GM18951 (cell line): ENCODE measurements around the gene PDZRN4.
"Not testable (repeated sequence)": the region's sequence is repeated elsewhere in the genome, so short reads cannot be mapped to it uniquely, and the experiment has no call there.

Source experiments
- POLR2A ChIP-seq: IDR thresholded peaks from 4 replicates; pipeline ENCODE4 v1.6.1; 2011; ENCODE audit warnings: mild to moderate bottlenecking; ENCODE audit not compliant: insufficient read length, insufficient read depth; ENCODE audit errors: extremely low read depth
- in situ Hi-C: fragments of 300-500 bp; cut with MboI; formaldehyde crosslinking; loops from one replicate; pipeline ENCODE4 v1.12.0; 2022; ENCODE audit warnings: low sequenced_read_pairs, mixed read lengths, inconsistent platforms; ENCODE audit not compliant: unreplicated experiment

PDZRN4 gene

DNA sequence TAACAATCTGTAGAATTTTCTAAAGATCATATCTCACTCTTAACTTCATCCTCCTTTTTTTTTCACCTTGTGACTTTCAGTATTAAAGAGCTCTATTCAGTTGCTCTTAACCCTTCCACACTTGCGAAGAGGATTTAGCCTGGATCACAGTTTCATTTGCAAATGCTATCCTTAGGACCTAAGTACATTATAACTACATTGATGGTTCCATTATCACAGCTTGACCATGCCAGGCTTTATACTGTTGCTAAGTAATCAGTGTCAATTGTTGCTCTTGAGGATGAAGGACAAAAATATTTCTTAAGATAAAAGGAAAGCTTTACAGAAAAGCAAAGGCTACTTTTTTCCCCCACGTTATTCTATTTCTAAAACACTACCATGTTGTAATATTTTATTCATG is 122.2 kb downstream of the PDZRN4 start:
- TF ChIP-seq POLR2A = no peak
- in situ Hi-C loops = no loop called here

DNA sequence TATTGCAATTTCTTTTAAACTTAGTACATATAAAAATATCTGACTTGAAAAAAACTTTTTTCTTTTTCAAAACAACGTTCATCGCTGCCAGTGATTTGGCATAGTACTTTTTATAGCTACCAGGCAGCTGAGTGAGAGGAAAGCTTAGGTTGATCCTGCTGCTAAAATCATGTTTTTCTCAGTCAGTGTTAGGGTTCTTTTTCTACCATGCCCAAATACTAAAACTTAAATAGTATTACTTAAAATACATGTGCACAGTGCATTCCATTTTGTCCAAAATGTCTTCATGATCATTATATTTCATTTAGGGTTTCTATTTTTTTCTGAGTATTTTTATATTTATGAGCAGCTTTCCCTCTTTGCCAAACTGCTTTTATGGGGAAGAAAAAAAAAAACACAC is 123.8 kb downstream of the PDZRN4 start:
- in situ Hi-C loops = no loop called here
- TF ChIP-seq POLR2A = no peak

DNA sequence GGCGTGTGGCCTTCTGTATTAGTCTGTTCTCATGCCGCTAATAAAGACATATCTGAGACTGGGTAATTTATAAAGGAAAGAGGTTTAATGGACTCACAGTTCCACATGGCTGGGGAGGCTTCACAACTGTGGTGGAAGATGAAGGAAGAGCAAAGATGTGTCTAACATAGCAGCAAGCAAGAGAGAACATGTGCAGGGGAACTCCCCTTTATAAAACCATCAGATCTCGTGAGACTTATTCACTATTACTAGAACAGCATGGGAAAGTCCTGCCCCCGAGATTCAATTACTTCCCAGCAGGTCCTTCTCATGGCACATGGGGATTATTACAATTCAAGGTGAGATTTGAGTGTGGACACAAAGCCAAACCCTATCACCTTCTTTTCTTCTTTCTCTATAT is 124.3 kb downstream of the PDZRN4 start:
- in situ Hi-C loops = not testable (repeated sequence)

DNA sequence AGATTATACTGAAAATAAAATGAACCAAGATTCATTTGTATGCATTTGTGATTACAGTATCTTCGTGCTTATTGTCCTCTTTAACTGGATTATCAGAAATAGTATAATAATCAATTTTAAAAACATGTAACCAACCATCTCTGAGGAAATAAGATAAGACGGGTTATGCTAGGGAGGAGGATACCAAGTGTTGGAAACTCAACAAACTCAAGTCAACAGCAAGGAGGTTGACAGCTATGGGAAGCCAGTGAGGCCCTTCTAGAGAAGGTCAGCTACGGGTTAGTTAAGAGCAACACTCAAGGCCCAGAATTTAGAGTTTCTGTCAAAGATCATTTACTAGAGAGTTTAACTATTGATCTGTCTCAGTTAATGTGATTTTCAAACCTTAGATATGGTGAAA is 137.2 kb downstream of the PDZRN4 start:
- in situ Hi-C loops = no loop called here
- no peak for TF ChIP-seq POLR2A

DNA sequence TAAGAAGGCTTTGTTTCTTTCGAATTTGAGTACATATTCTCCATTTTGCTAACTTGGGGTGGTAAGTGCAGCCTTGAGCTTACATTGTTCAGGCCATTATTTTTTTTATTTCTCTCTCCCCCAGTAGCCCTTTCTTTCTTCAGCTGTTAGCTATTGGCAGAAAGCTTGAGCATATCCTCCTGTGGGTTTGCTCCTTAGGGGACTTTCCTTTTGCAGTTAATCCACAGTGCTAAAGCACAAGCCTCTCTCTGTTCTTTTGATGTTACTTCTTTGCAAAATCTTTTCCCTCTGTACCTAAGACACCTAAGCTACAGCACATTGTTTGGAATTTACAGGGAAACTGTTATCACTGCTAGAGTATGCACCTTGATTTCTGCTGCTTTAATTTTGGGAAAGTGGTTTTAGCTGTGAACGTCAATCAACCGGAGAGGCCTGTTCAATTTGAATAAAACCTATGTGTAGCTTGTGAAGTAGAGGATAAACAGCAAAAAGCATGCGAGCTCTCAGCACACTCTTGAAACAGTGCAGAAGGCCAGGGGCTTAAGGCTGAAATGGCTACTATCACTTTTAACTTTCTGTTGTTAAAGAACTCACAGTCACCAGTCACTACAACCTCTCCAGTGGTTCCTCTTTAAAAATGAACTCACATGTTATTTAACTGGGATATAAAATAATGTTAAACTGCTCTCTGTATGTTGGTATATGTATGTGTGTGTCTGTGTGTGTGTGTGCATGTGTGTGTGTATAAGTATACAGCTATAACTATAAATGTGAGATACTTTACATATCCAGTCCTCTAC is 139.2 kb downstream of the PDZRN4 start:
- no peak for TF ChIP-seq POLR2A
- in situ Hi-C loops = no loop called here

DNA sequence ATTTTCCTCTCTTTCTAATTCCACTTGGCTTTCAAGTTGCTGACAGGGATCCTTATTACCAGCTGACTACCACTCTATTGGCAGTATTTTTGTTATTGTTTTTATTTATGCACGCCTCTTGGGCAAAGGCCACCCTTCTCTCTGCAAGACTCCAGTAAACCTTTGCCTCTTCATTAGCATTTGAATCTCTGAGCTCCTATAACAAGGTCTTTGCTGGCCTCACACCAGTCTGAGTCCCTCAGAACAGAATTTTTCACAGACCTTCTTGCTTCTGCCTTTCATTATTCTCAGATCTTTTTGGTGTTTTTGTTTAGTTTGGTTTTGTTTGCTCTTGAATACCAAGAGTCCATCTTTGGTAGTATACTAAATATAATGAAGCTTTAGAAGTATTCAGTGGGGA is 145.9 kb downstream of the PDZRN4 start:
- in situ Hi-C loops = no loop called here
- TF ChIP-seq POLR2A = no peak

DNA sequence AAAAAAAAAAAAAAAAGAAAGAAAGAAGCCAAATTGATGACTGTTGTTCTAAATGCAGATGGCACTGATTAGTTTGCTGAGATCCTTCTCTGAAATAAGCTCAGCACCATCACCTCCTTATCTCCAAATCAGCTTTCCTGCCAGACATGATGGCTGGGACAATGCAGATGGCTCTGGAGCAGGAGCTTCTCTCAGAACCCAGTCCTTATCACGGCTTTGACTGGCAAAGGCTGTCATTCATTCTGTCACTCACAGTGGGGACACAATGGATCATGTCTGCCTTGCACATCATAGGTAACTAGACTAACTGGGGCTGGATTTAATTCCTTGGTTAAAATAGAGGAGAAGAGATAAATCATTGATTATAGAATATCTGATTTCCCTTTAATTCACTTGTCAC is 146.3 kb downstream of the PDZRN4 start:
- in situ Hi-C loops = no loop called here
- no peak for TF ChIP-seq POLR2A

DNA sequence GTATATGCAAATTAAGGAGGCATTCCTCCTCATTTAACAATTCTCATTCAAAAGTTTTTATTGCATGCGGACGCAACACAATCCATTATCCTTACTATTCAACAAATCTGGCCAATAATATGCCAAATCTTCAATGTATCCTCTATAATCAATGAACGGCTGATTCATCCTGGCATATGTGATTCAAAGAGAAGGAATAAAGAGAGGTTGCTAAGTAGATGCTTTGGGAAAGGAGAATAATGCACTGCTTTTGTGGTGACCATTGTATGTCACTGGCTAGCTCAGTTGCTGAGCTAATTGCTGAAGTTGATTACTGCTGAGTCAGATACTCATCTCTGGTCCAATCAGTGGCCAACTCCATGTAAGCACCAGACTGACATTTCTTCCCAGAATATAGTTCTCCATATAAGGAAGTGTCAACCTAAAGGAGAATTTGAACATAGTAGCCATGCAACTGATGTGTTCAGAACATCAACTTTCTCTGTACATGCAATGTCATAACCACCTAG is 148.0 kb downstream of the PDZRN4 start:
- no peak for TF ChIP-seq POLR2A
- in situ Hi-C loops = no loop called here

DNA sequence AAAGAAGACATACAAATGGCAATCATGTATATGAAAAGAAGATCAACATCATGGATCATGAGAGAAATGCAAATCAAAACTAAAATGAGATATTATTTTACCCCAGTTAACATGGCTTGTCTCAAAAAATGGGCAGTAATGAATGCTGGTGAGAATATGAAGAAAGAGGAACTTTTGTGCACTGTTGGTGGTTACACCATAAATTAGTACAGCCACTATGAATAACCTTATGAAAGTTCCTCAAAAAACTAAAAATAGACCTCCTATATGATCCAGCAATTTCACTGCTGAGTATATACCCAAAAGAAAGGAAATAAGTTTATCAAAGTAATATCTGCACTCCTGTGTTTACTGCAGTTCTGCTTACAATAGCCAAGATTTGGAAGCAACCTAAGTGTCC is 151.7 kb downstream of the PDZRN4 start:
- no peak for TF ChIP-seq POLR2A
- in situ Hi-C loops = no loop called here

DNA sequence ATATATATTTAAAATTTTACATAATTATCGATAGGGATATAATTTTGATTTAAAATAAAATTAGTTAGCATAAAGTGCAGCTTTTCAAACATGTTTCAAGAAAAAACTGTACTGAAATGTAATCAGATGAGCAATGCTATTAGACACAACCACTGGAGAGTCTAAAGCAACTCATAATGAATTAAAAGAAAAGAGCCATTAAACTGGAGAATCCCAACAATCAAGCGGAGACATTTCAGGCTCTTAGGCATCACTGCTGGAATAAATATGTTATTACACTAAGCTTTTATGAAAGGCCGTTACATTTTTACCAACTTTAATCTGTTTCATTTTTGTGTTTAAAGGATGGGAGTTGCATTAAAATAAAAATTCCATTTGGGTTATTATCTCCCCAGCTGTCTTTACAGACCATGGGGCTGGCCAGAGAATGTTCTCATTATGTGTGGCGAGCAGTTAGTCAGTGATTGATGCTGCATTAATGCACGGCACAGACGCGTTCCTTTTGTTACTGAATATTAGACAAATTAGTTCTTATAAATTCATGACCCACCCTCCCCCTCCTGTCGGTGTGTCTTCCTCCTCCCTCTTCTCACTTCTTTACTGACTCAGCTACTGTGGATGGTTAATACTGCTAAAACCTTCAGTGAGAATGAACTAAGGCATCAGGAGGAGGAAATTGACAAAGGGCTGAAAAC is 156.8 kb downstream of the PDZRN4 start:
- TF ChIP-seq POLR2A = no peak
- in situ Hi-C loops = no loop called here

DNA sequence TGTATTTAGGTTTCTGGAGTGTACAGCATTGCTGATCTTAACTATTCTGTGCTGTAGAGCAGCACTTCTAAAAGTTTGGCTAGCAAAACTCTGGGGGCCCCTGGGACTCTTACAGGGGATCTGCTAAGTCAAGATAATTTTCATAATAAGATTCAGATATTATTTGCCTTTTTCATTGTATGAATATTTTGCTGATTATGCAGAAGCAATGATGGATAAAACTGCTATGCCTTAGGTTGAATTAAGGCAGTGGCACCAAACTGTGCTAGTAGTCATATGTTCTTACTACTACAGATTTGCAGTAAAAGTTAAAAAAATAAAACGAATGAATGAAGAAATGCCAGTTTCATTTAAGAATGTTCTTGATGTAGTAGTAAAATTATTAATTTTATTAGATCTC is 160.1 kb downstream of the PDZRN4 start:
- no peak for TF ChIP-seq POLR2A
- in situ Hi-C loops = no loop called here

DNA sequence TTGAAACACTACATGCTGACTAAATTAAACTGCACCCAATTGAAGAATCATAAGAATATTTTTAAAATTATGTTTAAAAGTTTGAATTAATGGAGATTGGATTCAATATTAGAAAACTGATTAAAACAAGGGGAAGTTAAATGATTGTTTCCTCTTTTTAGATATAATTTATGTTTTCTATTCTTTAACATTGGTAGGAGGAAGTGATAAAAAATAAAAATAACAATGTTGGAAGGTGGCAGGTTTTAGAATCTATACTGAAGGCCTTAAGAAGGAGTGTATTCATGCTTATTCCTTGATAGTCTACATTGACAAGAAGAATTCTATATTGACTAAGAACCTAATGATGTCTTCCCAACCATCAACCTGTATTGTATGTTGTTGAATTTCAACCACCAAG is 168.1 kb downstream of the PDZRN4 start:
- in situ Hi-C loops = no loop called here

DNA sequence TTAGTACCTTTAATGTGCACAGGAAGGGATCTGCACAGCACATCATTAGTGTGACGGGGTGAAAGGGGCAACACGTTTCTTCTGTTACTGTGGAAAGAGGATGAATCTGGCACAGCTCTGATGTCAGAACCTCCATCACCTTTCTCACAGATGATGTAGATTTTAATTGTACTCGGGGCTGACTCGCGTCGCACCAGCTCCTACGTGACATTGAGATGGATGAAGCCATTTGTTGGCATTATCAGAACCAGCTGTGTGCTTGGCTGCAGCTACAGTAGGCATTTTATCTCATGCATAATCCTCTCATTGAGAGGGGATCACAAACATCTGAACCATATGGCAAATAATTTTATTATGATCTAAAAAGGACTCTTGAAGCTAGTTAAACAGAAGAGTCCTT is 173.6 kb downstream of the PDZRN4 start:
- in situ Hi-C loops = no loop called here
- TF ChIP-seq POLR2A = no peak

More for the DNA sequence above, 168.1 kb downstream of the PDZRN4 start:
- TF ChIP-seq POLR2A = no peak

DNA sequence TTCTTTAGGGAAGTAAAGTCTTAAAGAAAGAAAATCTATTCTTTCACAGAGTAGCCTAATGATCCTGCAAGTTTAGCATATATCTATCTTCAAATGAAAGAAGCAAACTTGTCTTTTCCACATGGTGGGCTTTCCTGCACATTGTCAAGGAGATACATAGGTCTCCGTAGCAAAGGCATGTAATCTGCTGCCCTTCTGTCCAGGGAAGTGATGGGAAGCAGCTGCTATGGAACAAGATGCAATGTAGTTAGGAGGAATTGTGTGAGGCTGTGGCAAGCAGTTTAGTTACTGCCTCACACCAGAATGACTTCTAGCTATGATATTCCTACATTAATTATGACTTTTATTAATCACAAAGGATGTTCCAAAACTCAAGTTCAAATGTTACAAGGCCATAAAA is 174.4 kb downstream of the PDZRN4 start:
- in situ Hi-C loops = no loop called here
- no peak for TF ChIP-seq POLR2A
